Measurements from ENCODE around the gene METTL6. TPM values are rescaled to one million over a fixed set of nuclear protein-coding genes. Genes with fewer than 3 reads are reported as not detected.

Gene METTL6
- total RNA-seq, 1 donor from 2014 or later, result 18.9 TPM

GRCh38 chr3:15404767-15405166, 22.6 kb downstream of the METTL6 start:
- Histone ChIP-seq H3K27me3 (ENCODE audit: insufficient read depth, low read length) (no peaks in the 10 kb centered on the region), H3K9me3 (ENCODE audit: insufficient read depth, low read depth, low read length) (no peaks in the 10 kb centered on the region), H4K20me1 (ENCODE audit: insufficient read depth, low read length) (no peaks in the 10 kb centered on the region), H3K79me2 (ENCODE audit: insufficient read depth, low read length) (no peaks in the 10 kb centered on the region), H3K9ac (ENCODE audit: low read length) (no peak overlapping the region), H3K36me3 (ENCODE audit: insufficient read depth, low read length) (no peaks in the 10 kb centered on the region), H3K4me1 (ENCODE audit: insufficient read depth, low read length) (no peaks in the 10 kb centered on the region), H3K4me2 (ENCODE audit: low read length) (no peak overlapping the region), H3K4me3 (ENCODE audit: insufficient read depth, low read depth, low read length) (no peak overlapping the region), H2AFZ (ENCODE audit: low read depth, low read length) (no peak overlapping the region), H3K27ac (ENCODE audit: low read depth, low read length) (no peak overlapping the region)
- no peak for DNase-seq (ENCODE audit: low read depth)
- no peak for FAIRE-seq
- H3K36me3 Mint-ChIP-seq (ENCODE audit: low read depth, unreplicated experiment), result peaks cover 14% of the 10 kb centered on the region
- no peak for TF ChIP-seq EZH2 (IDR thresholded peaks at IDR 0.05; ENCODE audit: insufficient read depth, low read length)
- TF ChIP-seq CTCF (IDR thresholded peaks at IDR 0.05; ENCODE audit: insufficient read depth, low read depth, low read length), result no peak
- H3K27me3 Mint-ChIP-seq (ENCODE audit: low read depth, unreplicated experiment), result no peaks in the 10 kb centered on the region
- H3K9me3 Mint-ChIP-seq (ENCODE audit: unreplicated experiment), result no peaks in the 10 kb centered on the region
- no peak overlapping the region for H3K4me3 Mint-ChIP-seq (ENCODE audit: unreplicated experiment)
- no peaks in the 10 kb centered on the region for H3K4me1 Mint-ChIP-seq (ENCODE audit: low read depth, unreplicated experiment)
- no peak overlapping the region for H3K27ac Mint-ChIP-seq (ENCODE audit: unreplicated experiment)

- Mint-ChIP-seq H3K4me1 (ENCODE audit: low read depth, unreplicated experiment) (no peaks in the 10 kb centered on the region), H3K4me3 (ENCODE audit: unreplicated experiment) (no peak overlapping the region), H3K36me3 (ENCODE audit: low read depth, unreplicated experiment) (peaks cover 8% of the 10 kb centered on the region), H3K27ac (ENCODE audit: unreplicated experiment) (no peak overlapping the region), H3K9me3 (ENCODE audit: unreplicated experiment) (no peaks in the 10 kb centered on the region), H3K27me3 (ENCODE audit: low read depth, unreplicated experiment) (no peaks in the 10 kb centered on the region)
- H2AFZ ChIP-seq (ENCODE audit: low read depth, low read length), result no peak overlapping the region
- H3K4me3 ChIP-seq (ENCODE audit: insufficient read depth, low read depth, low read length), result no peak overlapping the region
- no peaks in the 10 kb centered on the region for H3K36me3 ChIP-seq (ENCODE audit: insufficient read depth, low read length)
- no peak overlapping the region for H3K27ac ChIP-seq (ENCODE audit: low read depth, low read length)
- no peaks in the 10 kb centered on the region for H3K9me3 ChIP-seq (ENCODE audit: insufficient read depth, low read depth, low read length)
- no peak overlapping the region for H3K9ac ChIP-seq (ENCODE audit: low read length)
- no peaks in the 10 kb centered on the region for H4K20me1 ChIP-seq (ENCODE audit: insufficient read depth, low read length)
- H3K4me1 ChIP-seq (ENCODE audit: insufficient read depth, low read length), result no peaks in the 10 kb centered on the region
- DNase-seq (ENCODE audit: low read depth), result no peak
- FAIRE-seq, result no peak
- TF ChIP-seq EZH2 (IDR thresholded peaks at IDR 0.05; ENCODE audit: insufficient read depth, low read length), result no peak
- no peak for TF ChIP-seq CTCF (IDR thresholded peaks at IDR 0.05; ENCODE audit: insufficient read depth, low read depth, low read length)
- H3K4me2 ChIP-seq (ENCODE audit: low read length), result no peak overlapping the region
- no peaks in the 10 kb centered on the region for H3K79me2 ChIP-seq (ENCODE audit: insufficient read depth, low read length)
- H3K27me3 ChIP-seq (ENCODE audit: insufficient read depth, low read length), result no peaks in the 10 kb centered on the region
Observed at GRCh38 chr3:15403965-15404364, 23.4 kb downstream of the METTL6 start.

GRCh38 chr3:15403495-15403894, 23.8 kb downstream of the METTL6 start:
- Mint-ChIP-seq H3K4me1 (ENCODE audit: low read depth, unreplicated experiment) (no peaks in the 10 kb centered on the region), H3K9me3 (ENCODE audit: unreplicated experiment) (peaks cover 3% of the 10 kb centered on the region), H3K4me3 (ENCODE audit: unreplicated experiment) (no peak overlapping the region), H3K27ac (ENCODE audit: unreplicated experiment) (no peak overlapping the region), H3K27me3 (ENCODE audit: low read depth, unreplicated experiment) (no peaks in the 10 kb centered on the region), H3K36me3 (ENCODE audit: low read depth, unreplicated experiment) (peaks cover 4% of the 10 kb centered on the region)
- Histone ChIP-seq H3K4me3 (ENCODE audit: insufficient read depth, low read depth, low read length) (no peak overlapping the region), H3K36me3 (ENCODE audit: insufficient read depth, low read length) (no peaks in the 10 kb centered on the region), H2AFZ (ENCODE audit: low read depth, low read length) (no peak overlapping the region), H3K4me1 (ENCODE audit: insufficient read depth, low read length) (no peaks in the 10 kb centered on the region), H4K20me1 (ENCODE audit: insufficient read depth, low read length) (no peaks in the 10 kb centered on the region), H3K79me2 (ENCODE audit: insufficient read depth, low read length) (no peaks in the 10 kb centered on the region), H3K27ac (ENCODE audit: low read depth, low read length) (no peak overlapping the region), H3K9me3 (ENCODE audit: insufficient read depth, low read depth, low read length) (no peaks in the 10 kb centered on the region), H3K9ac (ENCODE audit: low read length) (no peak overlapping the region), H3K27me3 (ENCODE audit: insufficient read depth, low read length) (no peaks in the 10 kb centered on the region), H3K4me2 (ENCODE audit: low read length) (no peak overlapping the region)
- no peak for FAIRE-seq
- TF ChIP-seq EZH2 (IDR thresholded peaks at IDR 0.05; ENCODE audit: insufficient read depth, low read length) (no peak), CTCF (IDR thresholded peaks at IDR 0.05; ENCODE audit: insufficient read depth, low read depth, low read length) (no peak)
- no peak for DNase-seq (ENCODE audit: low read depth)

Data from astrocyte (in vitro differentiated cells and primary cell).